ENCODE data around the gene DNAJB4.

Gene DNAJB4

GRCh38 chr1:78005448-78005722 is 646 bp downstream of the DNAJB4 start:
- DNase-seq (ENCODE audit: insufficient read length, low spot score) (no peak), FAIRE-seq (no peak)
- no peak for TF ChIP-seq CTCF (IDR thresholded peaks at IDR 0.05; ENCODE audit: insufficient read depth, missing control alignments)

DNA sequence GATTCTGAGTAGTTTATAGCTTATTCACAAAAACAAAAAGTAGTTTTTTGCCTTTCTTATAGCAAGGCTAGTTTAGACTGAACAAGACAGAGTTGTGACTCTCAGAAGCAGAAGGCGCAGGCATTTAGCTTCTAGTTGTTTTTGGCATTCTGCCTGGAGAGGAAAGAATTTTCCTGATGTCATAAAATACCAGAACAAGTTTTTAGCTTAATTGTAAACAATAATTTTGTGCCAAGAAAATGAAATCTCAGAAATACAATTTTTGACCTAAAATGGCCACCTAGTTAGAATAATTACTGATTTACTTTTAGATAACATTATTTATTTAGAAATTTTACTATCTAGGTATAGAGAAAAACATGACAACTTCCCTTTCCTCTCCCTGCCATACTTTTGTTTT is 1.0 kb downstream of the DNAJB4 start:
- no peak for DNase-seq (ENCODE audit: insufficient read length, low spot score)
- TF ChIP-seq CTCF (IDR thresholded peaks at IDR 0.05; ENCODE audit: insufficient read depth, missing control alignments): no peak
- no peak for FAIRE-seq

DNA sequence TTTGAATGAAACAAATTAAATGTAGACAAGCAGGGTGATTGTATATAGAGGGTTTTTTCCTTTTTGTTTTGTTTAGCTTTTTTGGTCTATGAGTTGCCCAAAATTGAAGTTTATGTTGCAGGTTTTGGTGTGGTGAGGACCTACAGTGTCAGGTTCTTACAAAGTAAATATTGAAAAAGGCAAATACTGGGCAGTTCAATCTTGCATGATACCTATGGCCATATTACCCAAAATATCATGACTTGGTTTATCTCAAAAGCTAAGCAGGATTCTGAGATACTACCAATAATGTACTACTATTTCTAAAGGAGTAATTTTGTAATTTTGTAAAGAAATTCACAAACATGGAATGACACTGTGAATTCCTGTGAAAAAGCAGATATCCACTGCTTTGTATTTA is 1.8 kb downstream of the DNAJB4 start:
- no peak for FAIRE-seq
- no peak for DNase-seq (ENCODE audit: insufficient read length, low spot score)
- no peak for TF ChIP-seq CTCF (IDR thresholded peaks at IDR 0.05; ENCODE audit: insufficient read depth, missing control alignments)

DNA sequence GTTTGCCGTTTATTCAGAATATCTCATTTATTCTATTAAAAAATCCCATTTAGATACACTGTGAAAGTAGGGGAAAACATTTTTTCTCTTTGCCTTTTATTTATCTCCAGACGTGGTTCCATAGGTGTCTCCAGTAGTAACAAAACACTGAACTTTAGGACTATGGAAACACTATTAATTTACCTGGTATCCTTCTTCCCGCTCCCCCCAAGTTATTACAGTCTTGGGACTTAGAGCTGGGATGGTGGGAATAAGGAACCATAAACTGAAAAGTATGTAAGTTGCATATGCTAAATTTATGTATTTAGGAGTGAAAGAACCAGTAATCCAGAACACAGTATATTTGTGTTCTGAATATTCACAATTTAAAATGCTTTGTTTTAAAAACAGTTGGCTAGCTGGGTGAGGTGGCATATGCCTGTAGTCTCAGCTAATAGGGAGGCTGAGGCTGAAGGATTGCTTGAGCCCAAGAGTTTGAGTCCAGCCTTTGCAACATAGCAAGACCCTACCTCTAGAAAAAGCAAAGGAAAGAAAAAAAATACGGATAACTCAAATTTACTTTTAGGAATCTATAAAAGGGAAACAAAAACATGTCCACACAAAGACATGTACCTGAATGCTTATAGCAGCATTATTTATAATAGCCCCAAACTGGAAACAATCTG is 3.1 kb downstream of the DNAJB4 start:
- FAIRE-seq: no peak
- DNase-seq (ENCODE audit: insufficient read length, low spot score): no peak
- TF ChIP-seq CTCF (IDR thresholded peaks at IDR 0.05; ENCODE audit: insufficient read depth, missing control alignments): no peak

GRCh38 chr1:78009276-78009675 is 4.5 kb downstream of the DNAJB4 start:
- FAIRE-seq (no peak), DNase-seq (ENCODE audit: insufficient read length, low spot score) (no peak)
- no peak for TF ChIP-seq CTCF (IDR thresholded peaks at IDR 0.05; ENCODE audit: insufficient read depth, missing control alignments)

DNA sequence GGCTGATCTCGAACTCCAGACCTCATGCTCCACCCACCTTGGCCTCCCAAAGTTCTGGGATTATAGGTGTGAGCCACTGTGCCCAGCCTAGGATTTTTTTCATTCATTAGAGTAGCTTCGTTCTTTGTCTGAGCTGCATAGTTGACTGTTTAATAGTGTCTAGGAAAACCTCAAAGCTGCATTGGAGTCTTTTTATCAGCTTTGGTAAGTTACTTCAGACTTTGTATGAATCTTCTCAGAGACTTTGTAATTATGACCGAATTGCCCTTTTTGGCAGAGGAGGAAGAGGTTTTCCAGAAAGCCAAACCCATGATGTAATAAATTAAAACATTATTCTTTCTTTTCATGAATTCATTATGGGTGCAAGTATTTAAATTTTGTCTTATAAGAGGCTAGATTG is 5.1 kb downstream of the DNAJB4 start:
- FAIRE-seq (no peak), DNase-seq (ENCODE audit: insufficient read length, low spot score) (no peak)
- TF ChIP-seq CTCF (IDR thresholded peaks at IDR 0.05; ENCODE audit: insufficient read depth, missing control alignments): no peak

- DNase-seq (ENCODE audit: insufficient read length, low spot score) (no peak), FAIRE-seq (no peak)
- TF ChIP-seq CTCF (IDR thresholded peaks at IDR 0.05; ENCODE audit: insufficient read depth, missing control alignments): no peak
Measured at GRCh38 chr1:78011050-78011449, 6.3 kb downstream of the DNAJB4 start.

All from D721Med (cell line).